IMR-90 (cell line): Measurements from ENCODE around the gene ZCCHC7. TPM values are rescaled to one million over a fixed set of nuclear protein-coding genes. Genes with fewer than 3 reads are reported as not detected.

Experiments
- ATAC-seq: fragments of 200-7000 bp; cut with Tn5 transposase; 2 replicates; pipeline ENCODE4 v1.9.1; 2020; ENCODE audit warnings: low read depth, mild to moderate bottlenecking, moderate library complexity
- BruUV-seq: library from RNA; stranded (reverse); fragments of 400-500 nt; replicated peaks from 2 replicates; lab custom pipeline; 2021; lab: Mats Ljungman, UMichigan
- CTCF ChIA-PET: fragments of 300-600 bp; formaldehyde crosslinking; extraction: SDS; loops from one replicate; lab custom pipeline; 2021; ENCODE audit warnings: antibody characterized with exemption; lab: Yijun Ruan, JAX
- POLR2A ChIA-PET: fragments of 300-600 bp; sonication (Branson Sonifier 250); formaldehyde crosslinking; loops from one replicate; lab custom pipeline; 2022; ENCODE audit warnings: antibody characterized with exemption; ENCODE audit not compliant: unreplicated experiment; lab: Charles Lee
- DNase-seq: peaks from one replicate; pipeline ENCODE4 v3.0.0; 2013
- H2AFZ ChIP-seq: replicated peaks from 2 replicates; pipeline ENCODE3; 2013; ENCODE audit warnings: low read length, mild to moderate bottlenecking; ENCODE audit not compliant: poor library complexity
- H2AK5ac ChIP-seq: 2 replicates; pipeline ENCODE4 v1.6.1; 2013; ENCODE audit warnings: low read depth, low read length, inconsistent platforms
- H2AK9ac ChIP-seq: replicated peaks from 2 replicates; pipeline ENCODE3; 2013; ENCODE audit warnings: mild to moderate bottlenecking, low read depth, low read length, moderate library complexity; ENCODE audit not compliant: poor library complexity
- H2BK120ac ChIP-seq: 2 replicates; pipeline ENCODE4 v1.6.1; 2013; ENCODE audit warnings: low read depth, low read length, inconsistent platforms
- H2BK15ac ChIP-seq: 3 replicates; pipeline ENCODE4 v1.6.1; 2013; ENCODE audit warnings: low read depth, low read length, inconsistent platforms
- H2BK20ac ChIP-seq: 2 replicates; pipeline ENCODE4 v1.6.1; 2013; ENCODE audit warnings: low read depth, mild to moderate bottlenecking, inconsistent platforms, low read length, moderate library complexity
- H2BK5ac ChIP-seq: 2 replicates; pipeline ENCODE4 v1.6.1; 2013; ENCODE audit warnings: mild to moderate bottlenecking, low read depth, low read length, inconsistent platforms; ENCODE audit not compliant: poor library complexity, severe bottlenecking
- H3K14ac ChIP-seq: replicated peaks from 2 replicates; pipeline ENCODE4 v1.6.1; 2013; ENCODE audit warnings: low read depth, low read length, inconsistent platforms
- H3K18ac ChIP-seq: 2 replicates; pipeline ENCODE4 v1.6.1; 2013; ENCODE audit warnings: low read depth, low read length, control low read depth
- H3K23ac ChIP-seq: 2 replicates; pipeline ENCODE4 v1.6.1; 2013; ENCODE audit warnings: low read depth, low read length, inconsistent platforms
- H3K27ac ChIP-seq: 2 replicates; pipeline ENCODE4 v1.5.1; 2013; ENCODE audit warnings: mild to moderate bottlenecking, control low read depth, low read length; ENCODE audit not compliant: insufficient read depth
- H3K27me3 ChIP-seq: 2 replicates; pipeline ENCODE4 v1.6.1; 2013; ENCODE audit warnings: low read length; ENCODE audit not compliant: control insufficient read depth, insufficient read depth
- H3K36me3 ChIP-seq: 2 replicates; pipeline ENCODE4 v1.6.1; 2013; ENCODE audit warnings: low read length, mixed read lengths; ENCODE audit not compliant: control insufficient read depth, insufficient read depth
- H3K4ac ChIP-seq: 2 replicates; pipeline ENCODE4 v1.6.1; 2013; ENCODE audit warnings: low read depth, low read length, inconsistent platforms
- H3K4me1 ChIP-seq: 2 replicates; pipeline ENCODE4 v1.6.1; 2013; ENCODE audit warnings: low read length, mixed read lengths; ENCODE audit not compliant: control insufficient read depth, insufficient read depth
- H3K4me2 ChIP-seq: 2 replicates; pipeline ENCODE4 v1.6.1; 2013; ENCODE audit warnings: low read depth, mild to moderate bottlenecking, control low read depth, low read length, moderate library complexity
- H3K4me3 ChIP-seq: 2 replicates; pipeline ENCODE4 v1.5.1; 2013; ENCODE audit warnings: low read depth, mild to moderate bottlenecking, control low read depth, low read length, moderate library complexity; ENCODE audit not compliant: insufficient read depth
- H3K56ac ChIP-seq: 2 replicates; pipeline ENCODE4 v1.6.1; 2013; ENCODE audit warnings: low read length, inconsistent platforms; ENCODE audit not compliant: insufficient read depth; ENCODE audit errors: extremely low read depth
- H3K79me1 ChIP-seq, 2 experiments: 2 replicates each; pipeline ENCODE4 v1.6.1; 2013; ENCODE audit warnings: low read length in 2 of 2, inconsistent platforms in 1 of 2, low read depth in 1 of 2
- H3K9ac ChIP-seq: 2 replicates; pipeline ENCODE4 v1.6.1; 2013; ENCODE audit warnings: low read depth, low read length, control low read depth
- H3K9me1 ChIP-seq: 2 replicates; pipeline ENCODE4 v1.6.1; 2013; ENCODE audit warnings: low read length, inconsistent platforms; ENCODE audit not compliant: insufficient read depth
- H3K9me3 ChIP-seq: 2 replicates; pipeline ENCODE4 v1.6.1; 2013; ENCODE audit warnings: low read length; ENCODE audit not compliant: control insufficient read depth, insufficient read depth
- H4K20me1 ChIP-seq: 2 replicates; pipeline ENCODE4 v1.6.1; 2013; ENCODE audit warnings: low read length, inconsistent platforms; ENCODE audit not compliant: insufficient read depth
- H4K5ac ChIP-seq: 2 replicates; pipeline ENCODE4 v1.6.1; 2013; ENCODE audit warnings: mild to moderate bottlenecking, low read depth, low read length, control low read depth
- H4K8ac ChIP-seq, 2 experiments: 2 replicates each; pipeline ENCODE4 v1.6.1; 2013; ENCODE audit warnings: low read depth in 2 of 2, low read length in 2 of 2, control low read depth in 1 of 2, inconsistent platforms in 1 of 2
- H4K91ac ChIP-seq: 2 replicates; pipeline ENCODE4 v1.6.1; 2013; ENCODE audit warnings: low read depth, low read length, inconsistent platforms; ENCODE audit not compliant: insufficient read depth
- BHLHE40 ChIP-seq: fragments of 150-350 bp; IDR thresholded peaks from 2 replicates; pipeline ENCODE4 v1.6.1; 2016; ENCODE audit warnings: mild to moderate bottlenecking, low read depth, low read length
- NFE2L2 ChIP-seq: fragments of 150-350 bp; IDR thresholded peaks from 2 replicates; pipeline ENCODE4 v1.6.1; 2016; ENCODE audit warnings: low read depth, mild to moderate bottlenecking, low read length
- SMC3 ChIP-seq: fragments of 150-350 bp; IDR thresholded peaks from 2 replicates; pipeline ENCODE4 v1.6.1; 2016; ENCODE audit warnings: low read depth, mild to moderate bottlenecking, antibody characterized with exemption, low read length, moderate library complexity
- WGBS, 2 experiments: methylation state at CpG; one replicate each; pipeline versions ENCODE4 v1.1.5 to v1.1.7; 2013; ENCODE audit warnings: missing lambda C conversion rate in 2 of 2; ENCODE audit not compliant: insufficient read length in 1 of 2; ENCODE audit errors: extremely low coverage in 2 of 2; 5-methylcytosine and 5-hydroxymethylcytosine counted together
- dilution Hi-C: fragments of 300-500 bp; cut with HindIII; formaldehyde crosslinking; loops from one replicate; pipeline ENCODE4 v1.14.3; 2018; ENCODE audit warnings: low sequenced_read_pairs; ENCODE audit not compliant: unreplicated experiment
- in situ Hi-C: fragments of 300-500 bp; cut with MboI; formaldehyde crosslinking; loops from 3 replicates; pipeline ENCODE4 v1.14.3; 2019; ENCODE audit warnings: low sequenced_read_pairs, inconsistent platforms, mixed read lengths
- intact Hi-C: fragments of 100-400 bp; cut with micrococcal nuclease; formaldehyde crosslinking; loops from 2 replicates; pipeline ENCODE4 v1.10.0; 2022
- polyA plus RNA-seq, 3 experiments: library from polyadenylated mRNA; depleted of rRNA; stranded (reverse); fragments of >200 nt; gene quantifications; 2 replicates each; pipeline ENCODE4 v1.2.3, GENCODE V29; 2012; ENCODE audit warnings: low replicate concordance in 1 of 3
- total RNA-seq: library from RNA; depleted of rRNA; stranded (reverse); fragments of >200 nt; gene quantifications from 2 replicates; pipeline ENCODE4 v1.2.3, GENCODE V29; 2012
- TF ChIP-seq, protein P1 (sequence below): conservative IDR thresholded peaks from 2 replicates; pipeline ENCODE4 v1.5.1; 2012; ENCODE audit warnings: mild to moderate bottlenecking, low read depth, low read length, improper control_type of control experiment
- TF ChIP-seq, protein P2 (sequence below): fragments of 150-350 bp; IDR thresholded peaks from 2 replicates; pipeline ENCODE4 v1.6.1; 2016; ENCODE audit warnings: low read depth, mild to moderate bottlenecking, low read length, moderate library complexity, borderline replicate concordance
- TF ChIP-seq, protein P3 (sequence below): fragments of 150-350 bp; IDR thresholded peaks from 2 replicates; pipeline ENCODE4 v1.6.1; 2017; ENCODE audit warnings: mild to moderate bottlenecking, antibody characterized with exemption, low read length, low read depth

ZCCHC7 gene
- total and polyA plus RNA-seq, 2 of the 4 experiments (the other 2 are of a cell fraction): 13.6 to 28.7 TPM

DNA sequence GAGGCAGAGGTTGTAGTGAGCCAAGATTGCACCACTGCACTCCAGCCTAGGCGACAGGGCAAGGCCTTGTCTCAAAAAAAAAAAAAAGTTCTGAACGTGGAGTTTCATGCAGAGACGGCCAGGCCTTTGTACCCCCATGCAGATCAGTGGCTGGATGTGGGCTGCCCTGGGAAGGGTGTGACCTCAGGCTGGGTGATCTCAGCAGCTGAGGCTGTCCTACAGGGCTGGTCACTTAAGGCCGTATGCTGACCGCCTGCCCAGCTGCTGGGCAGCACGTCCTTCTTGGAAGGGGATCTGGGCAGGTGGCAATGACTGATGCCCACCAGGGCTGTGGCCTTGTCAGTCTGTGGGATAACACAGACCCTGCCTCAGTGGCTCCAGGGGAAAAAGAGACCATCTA is 264.9 kb downstream of the ZCCHC7 start (continued):
- TF ChIP-seq, protein P1, sequence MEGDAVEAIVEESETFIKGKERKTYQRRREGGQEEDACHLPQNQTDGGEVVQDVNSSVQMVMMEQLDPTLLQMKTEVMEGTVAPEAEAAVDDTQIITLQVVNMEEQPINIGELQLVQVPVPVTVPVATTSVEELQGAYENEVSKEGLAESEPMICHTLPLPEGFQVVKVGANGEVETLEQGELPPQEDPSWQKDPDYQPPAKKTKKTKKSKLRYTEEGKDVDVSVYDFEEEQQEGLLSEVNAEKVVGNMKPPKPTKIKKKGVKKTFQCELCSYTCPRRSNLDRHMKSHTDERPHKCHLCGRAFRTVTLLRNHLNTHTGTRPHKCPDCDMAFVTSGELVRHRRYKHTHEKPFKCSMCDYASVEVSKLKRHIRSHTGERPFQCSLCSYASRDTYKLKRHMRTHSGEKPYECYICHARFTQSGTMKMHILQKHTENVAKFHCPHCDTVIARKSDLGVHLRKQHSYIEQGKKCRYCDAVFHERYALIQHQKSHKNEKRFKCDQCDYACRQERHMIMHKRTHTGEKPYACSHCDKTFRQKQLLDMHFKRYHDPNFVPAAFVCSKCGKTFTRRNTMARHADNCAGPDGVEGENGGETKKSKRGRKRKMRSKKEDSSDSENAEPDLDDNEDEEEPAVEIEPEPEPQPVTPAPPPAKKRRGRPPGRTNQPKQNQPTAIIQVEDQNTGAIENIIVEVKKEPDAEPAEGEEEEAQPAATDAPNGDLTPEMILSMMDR: no peak

DNA sequence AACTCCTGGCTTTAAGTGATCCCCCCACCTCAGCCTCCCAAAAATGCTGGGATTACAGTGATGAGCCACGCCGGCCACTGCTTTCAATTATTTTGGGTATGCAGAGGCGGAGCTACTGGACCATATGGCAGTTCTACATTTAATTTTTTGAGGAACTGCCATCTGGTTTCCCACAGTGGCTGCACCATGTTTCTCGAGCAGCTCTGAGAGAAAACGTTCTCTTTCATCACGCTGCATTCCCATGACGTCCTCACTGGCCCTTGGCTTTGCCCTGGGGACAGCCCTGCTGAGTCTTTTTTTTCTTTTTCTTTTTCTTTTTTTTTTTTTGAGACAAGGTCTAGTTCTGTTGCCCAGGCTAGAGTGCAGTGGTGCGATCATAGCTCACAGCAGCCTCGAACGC is 266.6 kb downstream of the ZCCHC7 start:
- Histone ChIP-seq H2AK9ac (no peak overlapping the region), H3K23ac (no peak overlapping the region), H3K18ac (no peak overlapping the region), H4K20me1 (no peaks in the 10 kb centered on the region), H3K79me1 (no peaks in the 10 kb centered on the region), H3K4ac (no peak overlapping the region), H3K36me3 (no peaks in the 10 kb centered on the region), H4K91ac (no peak overlapping the region), H2AK5ac (no peak overlapping the region), H3K4me2 (no peak overlapping the region), H3K9ac (no peak overlapping the region), H3K4me3 (no peak overlapping the region), H2BK120ac (no peak overlapping the region), H3K27me3 (peaks cover 11% of the 10 kb centered on the region), H2BK15ac (no peak overlapping the region), H3K14ac (no peak overlapping the region), H2BK5ac (no peak overlapping the region), H3K27ac (no peak overlapping the region), H4K5ac (no peak overlapping the region), H3K4me1 (no peaks in the 10 kb centered on the region), H3K56ac (no peak overlapping the region), H2BK20ac (no peak overlapping the region), H3K9me3 (peaks cover 5% of the 10 kb centered on the region), H4K8ac (no peak overlapping the region), H2AFZ (no peak overlapping the region), H3K9me1 (no peaks in the 10 kb centered on the region)
- POLR2A ChIA-PET: no interaction called here
- BruUV-seq: no TSS peak
- in situ Hi-C loops (no loop called here), dilution Hi-C loops (no loop called here), intact Hi-C loops (no loop called here)
- 59% methylated on average over 7 of the region's 10 CpGs; no CpG with 5 or more reads in 1 of the 2 experiments for WGBS, 2 experiments
- ATAC-seq (no peak), DNase-seq (no peak)
- TF ChIP-seq SMC3 (no peak), NFE2L2 (no peak), BHLHE40 (no peak)
- TF ChIP-seq, protein P1: no peak
- TF ChIP-seq, protein P2, sequence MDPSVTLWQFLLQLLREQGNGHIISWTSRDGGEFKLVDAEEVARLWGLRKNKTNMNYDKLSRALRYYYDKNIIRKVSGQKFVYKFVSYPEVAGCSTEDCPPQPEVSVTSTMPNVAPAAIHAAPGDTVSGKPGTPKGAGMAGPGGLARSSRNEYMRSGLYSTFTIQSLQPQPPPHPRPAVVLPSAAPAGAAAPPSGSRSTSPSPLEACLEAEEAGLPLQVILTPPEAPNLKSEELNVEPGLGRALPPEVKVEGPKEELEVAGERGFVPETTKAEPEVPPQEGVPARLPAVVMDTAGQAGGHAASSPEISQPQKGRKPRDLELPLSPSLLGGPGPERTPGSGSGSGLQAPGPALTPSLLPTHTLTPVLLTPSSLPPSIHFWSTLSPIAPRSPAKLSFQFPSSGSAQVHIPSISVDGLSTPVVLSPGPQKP: no peak
- TF ChIP-seq, protein P3, sequence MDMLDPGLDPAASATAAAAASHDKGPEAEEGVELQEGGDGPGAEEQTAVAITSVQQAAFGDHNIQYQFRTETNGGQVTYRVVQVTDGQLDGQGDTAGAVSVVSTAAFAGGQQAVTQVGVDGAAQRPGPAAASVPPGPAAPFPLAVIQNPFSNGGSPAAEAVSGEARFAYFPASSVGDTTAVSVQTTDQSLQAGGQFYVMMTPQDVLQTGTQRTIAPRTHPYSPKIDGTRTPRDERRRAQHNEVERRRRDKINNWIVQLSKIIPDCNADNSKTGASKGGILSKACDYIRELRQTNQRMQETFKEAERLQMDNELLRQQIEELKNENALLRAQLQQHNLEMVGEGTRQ: no peak
- CTCF ChIA-PET: no interaction called here
